ENCODE data around the gene CALCOCO1. TPM values are rescaled to one million over a fixed set of nuclear protein-coding genes. Genes with fewer than 3 reads are reported as not detected.

The CALCOCO1 gene
- total RNA-seq: 79.5 and 83.9 TPM in 2 replicates

DNA sequence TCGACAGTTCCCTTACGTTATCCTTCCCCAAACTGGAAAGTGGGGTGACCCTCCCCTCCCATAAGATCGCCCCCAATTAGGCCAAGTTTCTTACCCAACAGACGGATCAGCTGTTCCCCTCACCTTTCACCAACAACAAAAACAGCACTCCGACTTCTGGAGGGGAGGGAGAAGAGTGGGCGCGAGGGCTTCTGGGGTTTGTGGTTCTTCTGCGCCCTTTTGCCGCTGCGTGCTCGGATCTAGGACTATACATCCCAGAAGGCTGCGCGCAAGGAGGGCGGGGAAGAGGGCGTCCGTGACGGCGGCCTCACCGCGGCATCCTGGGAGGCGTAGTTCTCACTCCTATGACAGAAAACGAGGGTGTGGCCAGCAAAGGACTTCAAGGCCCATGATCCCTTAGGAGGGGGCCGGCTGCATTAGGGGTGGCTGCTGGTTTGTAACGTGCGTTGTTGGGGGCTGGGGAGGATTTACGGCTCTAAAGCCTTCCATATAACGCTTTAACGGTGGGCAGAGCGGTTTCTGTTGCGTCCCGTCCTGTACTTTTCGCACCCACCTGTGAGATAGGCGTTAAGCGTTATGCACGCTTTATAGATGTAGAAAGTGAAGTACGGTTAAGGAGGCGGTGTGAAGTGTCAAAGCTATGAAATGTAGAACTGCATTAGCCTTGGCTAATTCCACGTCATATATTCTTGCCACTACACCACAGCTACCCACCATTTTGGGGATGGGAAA is at the start of gene CALCOCO1:
TSS of gene CALCOCO1 (minus strand) at position 143 of the 732 bp plus-strand sequence. CDS start 2,210 bp downstream, outside the sequence.

DNA sequence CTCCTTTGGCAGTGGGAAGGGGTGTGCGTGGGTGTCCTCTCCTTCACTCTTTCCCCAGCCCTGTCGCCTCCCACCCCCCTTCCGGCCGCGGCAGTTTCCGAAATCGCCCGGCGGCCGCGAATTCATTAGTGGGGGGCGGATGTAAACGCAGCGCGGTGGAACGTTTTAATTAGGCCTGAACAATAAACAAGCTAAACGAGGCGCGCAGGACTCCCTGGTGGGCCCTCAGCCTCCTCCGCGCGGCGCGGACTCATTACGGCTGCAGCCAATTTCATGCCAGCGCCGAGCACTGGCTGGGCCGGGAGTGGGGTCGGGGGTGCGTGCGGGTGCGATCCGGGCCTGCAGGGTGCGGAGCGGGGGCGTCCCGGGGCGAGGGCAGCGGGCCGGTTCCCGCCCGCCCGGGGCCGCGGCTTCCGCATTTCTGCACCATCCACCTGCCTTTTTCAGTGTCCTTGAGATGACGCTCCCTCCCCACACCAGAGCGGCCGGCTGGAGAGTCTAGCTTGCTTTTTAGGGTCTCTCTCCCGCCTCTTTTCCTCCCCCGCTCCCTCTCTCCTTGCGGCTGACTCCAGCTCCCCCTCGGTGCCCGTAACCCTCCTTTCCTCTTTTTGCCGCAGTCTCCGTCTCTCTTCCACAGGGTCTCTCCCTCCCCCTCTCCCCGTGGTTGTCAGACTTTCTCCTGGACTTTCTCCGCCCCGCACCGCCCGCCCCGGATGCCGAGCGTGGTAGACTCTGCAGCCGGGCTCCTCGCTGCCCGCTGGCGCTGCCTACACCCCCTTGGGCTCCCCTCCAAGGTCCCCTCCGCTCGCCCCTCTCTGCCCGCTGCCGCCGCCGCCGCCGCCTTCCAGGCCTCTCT is 24.3 kb upstream of the CALCOCO1 start, which contains the start of gene CISTR:
TSS of gene CISTR (minus strand) at position 644 of the 856 bp plus-strand sequence.

GRCh38 chr12:53675701-53676607 is 51.3 kb downstream of the CALCOCO1 start, which contains the start of gene ATP5MC2:
Gene ATP5MC2 (minus strand): TSS chr12:53676083. CDS start chr12:53672614, 3,469 bp downstream.

Other genes starting within 250 kb of the CALCOCO1 start
- 25.4 and 26.9 TPM in 2 replicates for gene MAP3K12, start 228.0 kb downstream of the CALCOCO1 start, total RNA-seq
- gene TARBP2, start 226.2 kb downstream of the CALCOCO1 start, total RNA-seq: 30.1 and 43.5 TPM in 2 replicates
- gene NPFF, start 220.0 kb downstream of the CALCOCO1 start, total RNA-seq: not detected in 2 replicates
- 12.6 and 19.9 TPM in 2 replicates for gene ATF7, start 101.1 kb downstream of the CALCOCO1 start, total RNA-seq
- gene ATP5MC2, start 51.4 kb downstream of the CALCOCO1 start, total RNA-seq: 293 and 344 TPM in 2 replicates
- gene CISTR, start 24.5 kb upstream of the CALCOCO1 start, total RNA-seq: not detected in 2 replicates
- not detected in 2 replicates for gene HOXC13, start 211.4 kb upstream of the CALCOCO1 start, total RNA-seq
- not detected in 2 replicates for gene HOXC12, start 227.5 kb upstream of the CALCOCO1 start, total RNA-seq
- not detected in 2 replicates for gene HOXC11, start 245.7 kb upstream of the CALCOCO1 start, total RNA-seq
- gene HOTAIR, start 247.5 kb upstream of the CALCOCO1 start, total RNA-seq: not detected in 2 replicates